Measurements from ENCODE around the gene DLG2. TPM values are rescaled to one million over a fixed set of nuclear protein-coding genes. Genes with fewer than 3 reads are reported as not detected.

The DLG2 gene
- polyA plus RNA-seq, 3 donors = 0.24 to 0.39 TPM; not detected in 1

- no peaks in the 10 kb centered on the region for H3K9me3 ChIP-seq (replicated peaks in 1 of 2; ENCODE audit: control insufficient read depth in 1 of 2, insufficient read depth in 1 of 2, low read length in 2 of 2)
- Mint-ChIP-seq H3K4me3 (no peak overlapping the region), H3K27me3 (ENCODE audit: low read depth in 3 of 3) (no peaks in the 10 kb centered on the region), H3K9me3 (peaks cover 0 to 3% (median 0%) of the 10 kb centered on the region in 7 donors), H3K4me1 (no peaks in the 10 kb centered on the region), H3K36me3 (no peaks in the 10 kb centered on the region), H3K27ac (no peak overlapping the region)
- H4K20me1 ChIP-seq (ENCODE audit: insufficient read depth, low read length) = no peaks in the 10 kb centered on the region
- no peak for DNase-seq
- TF ChIP-seq CTCF (IDR thresholded peaks at IDR 0.05) = no peak
- intact Hi-C loops (cut with micrococcal nuclease) = no loop called here
- H3K79me2 ChIP-seq (ENCODE audit: insufficient read depth, low read length) = no peaks in the 10 kb centered on the region
- no peaks in the 10 kb centered on the region for H3K36me3 ChIP-seq (replicated peaks in 1 of 2; ENCODE audit: control insufficient read depth in 1 of 2, insufficient read depth in 2 of 2, low read length in 2 of 2)
- no peak overlapping the region for H3K4me2 ChIP-seq (replicated peaks; ENCODE audit: extremely low read depth, low read length, poor library complexity, severe bottlenecking)
- H3K27me3 ChIP-seq (ENCODE audit: control insufficient read depth in 2 of 2, insufficient read depth in 2 of 2, low read length in 2 of 2) = no peaks in the 10 kb centered on the region
- no peak overlapping the region for H3K9ac ChIP-seq (ENCODE audit: insufficient read depth, low read length, poor library complexity, severe bottlenecking)
- H2AFZ ChIP-seq (ENCODE audit: insufficient read depth, low read depth, low read length, poor library complexity, severe bottlenecking) = no peak overlapping the region
- no peak overlapping the region for H3K27ac ChIP-seq (ENCODE audit: low read depth in 1 of 2, low read length in 2 of 2)
- no peaks in the 10 kb centered on the region for H3K4me1 ChIP-seq (ENCODE audit: control insufficient read depth in 1 of 2, insufficient read depth in 2 of 2, low read length in 2 of 2)
- H3K4me3 ChIP-seq (replicated peaks in 1 of 3; ENCODE audit: low read depth in 2 of 3, low read length in 3 of 3) = no peak overlapping the region
Observed at GRCh38 chr11:85042361-85042760, 584.8 kb downstream of the DLG2 start.

DNA sequence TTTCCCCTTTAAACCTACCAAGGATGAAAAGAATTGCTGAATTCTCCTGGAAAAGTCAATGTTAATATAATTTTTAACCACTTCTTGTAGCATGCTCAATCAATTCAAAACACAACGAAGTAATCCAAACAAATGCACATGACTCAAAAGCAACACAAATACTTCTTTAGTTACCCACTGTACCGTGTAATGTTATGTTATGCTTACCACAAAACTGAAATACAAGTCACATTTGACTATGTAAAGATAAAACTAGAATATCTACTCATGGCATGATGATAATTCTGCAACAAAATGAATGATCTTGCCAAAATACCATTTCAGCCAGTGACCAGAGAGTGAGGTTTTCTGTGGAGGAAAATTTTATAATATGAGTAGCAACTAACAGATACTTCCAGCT lies 587.0 kb downstream of the DLG2 start:
- WGBS (ENCODE audit: insufficient coverage) = no CpG with 5 or more reads among the region's 2 CpGs
- H3K4me1 Mint-ChIP-seq = no peaks in the 10 kb centered on the region
- no peak overlapping the region for H2AFZ ChIP-seq (ENCODE audit: insufficient read depth, low read depth, low read length, poor library complexity, severe bottlenecking)
- H3K36me3 Mint-ChIP-seq = no peaks in the 10 kb centered on the region
- no peaks in the 10 kb centered on the region for H4K20me1 ChIP-seq (ENCODE audit: insufficient read depth, low read length)
- no peaks in the 10 kb centered on the region for H3K4me1 ChIP-seq (ENCODE audit: control insufficient read depth in 1 of 2, insufficient read depth in 2 of 2, low read length in 2 of 2)
- no peak overlapping the region for H3K4me2 ChIP-seq (replicated peaks; ENCODE audit: extremely low read depth, low read length, poor library complexity, severe bottlenecking)
- H3K36me3 ChIP-seq (replicated peaks in 1 of 2; ENCODE audit: control insufficient read depth in 1 of 2, insufficient read depth in 2 of 2, low read length in 2 of 2) = no peaks in the 10 kb centered on the region
- no peaks in the 10 kb centered on the region for H3K9me3 ChIP-seq (replicated peaks in 1 of 2; ENCODE audit: control insufficient read depth in 1 of 2, insufficient read depth in 1 of 2, low read length in 2 of 2)
- no peak for DNase-seq
- H3K9me3 Mint-ChIP-seq = peaks cover 0 to 3% (median 0%) of the 10 kb centered on the region in 7 donors
- intact Hi-C loops (cut with micrococcal nuclease) = no loop called here
- no peak overlapping the region for H3K27ac ChIP-seq (ENCODE audit: low read depth in 1 of 2, low read length in 2 of 2)
- H3K27ac Mint-ChIP-seq = no peak overlapping the region
- H3K79me2 ChIP-seq (ENCODE audit: insufficient read depth, low read length) = no peaks in the 10 kb centered on the region
- no peaks in the 10 kb centered on the region for H3K27me3 Mint-ChIP-seq (ENCODE audit: low read depth in 3 of 3)
- H3K9ac ChIP-seq (ENCODE audit: insufficient read depth, low read length, poor library complexity, severe bottlenecking) = no peak overlapping the region
- H3K4me3 ChIP-seq (replicated peaks in 1 of 3; ENCODE audit: low read depth in 2 of 3, low read length in 3 of 3) = no peak overlapping the region
- TF ChIP-seq CTCF (IDR thresholded peaks at IDR 0.05) = no peak
- no peaks in the 10 kb centered on the region for H3K27me3 ChIP-seq (ENCODE audit: control insufficient read depth in 2 of 2, insufficient read depth in 2 of 2, low read length in 2 of 2)
- H3K4me3 Mint-ChIP-seq = no peak overlapping the region

Measured in CD14-positive monocyte (primary cell).